GM12892 (cell line): ENCODE measurements around the gene MRPL4.
"Not testable (repeated sequence)": the region's sequence is repeated elsewhere in the genome, so short reads cannot be mapped to it uniquely, and the experiment has no call there.

ENCODE experiments used
- DNase-seq: peaks from one replicate; pipeline ENCODE4 v3.0.0; 2011; ENCODE audit not compliant: insufficient read length
- FAIRE-seq: peaks from 2 replicates; lab custom pipeline; 2011; peaks lifted over from hg19 to GRCh38; lab: Jason Lieb, UNC
- POLR2A ChIP-seq: IDR thresholded peaks from 2 replicates; pipeline ENCODE4 v1.6.1; 2011; ENCODE audit warnings: low read depth, low read length, control low read depth
- POLR2AphosphoS5 ChIP-seq: IDR thresholded peaks from 2 replicates; pipeline ENCODE4 v1.6.1; 2011; ENCODE audit warnings: low read depth, low read length, control low read depth
- TAF1 ChIP-seq: IDR thresholded peaks from 2 replicates; pipeline ENCODE4 v1.6.1; 2011; ENCODE audit warnings: low read depth, mild to moderate bottlenecking, control low read depth, low read length, borderline replicate concordance

The MRPL4 gene

GRCh38 chr19:10270616-10271394, 18.8 kb downstream of the MRPL4 start, which contains the start of gene ICAM1:
TSS of gene ICAM1 (plus strand) at chr19:10271120. CDS start at chr19:10271160, 40 bp downstream.
- no peak for DNase-seq
- FAIRE-seq: peak; percentile 86
- TF ChIP-seq POLR2A (peak; percentile 98), POLR2AphosphoS5 (peak; percentile 97), TAF1 (peak; percentile 89)

GRCh38 chr19:10271543-10272086, 19.6 kb downstream of the MRPL4 start:
- DNase-seq (no peak), FAIRE-seq (peak; percentile 74)
- TF ChIP-seq POLR2AphosphoS5: peak; percentile 55; the same call in 1 of the 2 replicates
- 0 out of 2 replicates have a peak, but pooled peaks have one; percentile 37 for TF ChIP-seq POLR2A
- TF ChIP-seq TAF1: peak; percentile 42; the same call in 1 of the 2 replicates

DNA sequence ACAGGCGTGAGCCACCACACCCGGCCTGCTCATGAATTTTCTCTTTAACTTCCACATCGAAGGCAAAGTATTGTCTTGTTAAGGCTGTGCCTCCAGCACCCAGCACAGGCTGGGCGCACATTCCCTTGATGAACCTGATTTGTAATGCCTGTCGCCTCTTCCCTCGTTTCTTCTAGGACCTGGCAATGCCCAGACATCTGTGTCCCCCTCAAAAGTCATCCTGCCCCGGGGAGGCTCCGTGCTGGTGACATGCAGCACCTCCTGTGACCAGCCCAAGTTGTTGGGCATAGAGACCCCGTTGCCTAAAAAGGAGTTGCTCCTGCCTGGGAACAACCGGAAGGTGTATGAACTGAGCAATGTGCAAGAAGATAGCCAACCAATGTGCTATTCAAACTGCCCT, 22.6 kb downstream of the MRPL4 start:
- FAIRE-seq: no peak
- no peak for DNase-seq
- TF ChIP-seq TAF1: no peak
- TF ChIP-seq POLR2AphosphoS5: no peak
- TF ChIP-seq POLR2A: no peak

DNA sequence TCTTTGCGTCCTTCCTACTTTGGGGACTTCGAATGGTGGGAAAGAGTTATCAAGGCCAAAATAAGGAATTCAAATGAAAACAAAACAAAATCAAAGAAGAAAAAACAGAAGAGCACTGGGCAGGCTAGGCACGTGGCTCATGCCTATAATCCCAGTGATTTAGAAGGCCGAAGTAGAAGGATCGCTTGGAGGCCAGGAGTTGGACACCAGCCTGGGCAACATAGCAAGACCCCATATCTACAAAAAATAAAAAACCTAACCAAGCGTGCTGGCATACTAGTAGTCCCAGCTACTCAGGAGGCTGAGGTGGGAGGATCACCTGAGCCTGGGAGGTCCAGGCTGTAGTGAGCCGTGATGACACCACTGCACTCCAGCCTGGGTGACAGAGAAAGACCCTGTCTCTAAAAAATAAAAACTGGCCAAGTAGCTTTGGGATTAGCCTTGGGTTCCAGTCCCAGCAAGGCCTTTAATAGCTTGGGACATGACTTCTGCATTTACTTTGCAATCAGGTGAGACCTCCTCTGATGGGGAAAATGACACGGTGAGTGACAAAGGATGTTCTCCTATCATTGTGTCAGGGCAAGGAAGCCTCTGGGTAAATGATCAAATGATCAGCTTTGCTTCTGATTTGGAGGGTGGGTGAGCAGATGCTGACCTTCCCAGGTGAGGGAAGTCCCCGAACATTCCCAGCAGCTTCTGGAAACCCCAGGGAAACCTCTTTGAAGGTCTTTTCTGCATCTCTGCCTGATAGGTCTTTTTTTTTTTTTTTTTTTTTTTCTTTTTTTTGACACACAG, 26.0 kb downstream of the MRPL4 start:
- FAIRE-seq (no peak), DNase-seq (no peak)
- TF ChIP-seq POLR2A (0 out of 2 replicates have a peak, but pooled peaks have one; percentile 28), POLR2AphosphoS5 (peak; percentile 67; the same call in 1 of the 2 replicates), TAF1 (no peak)

- FAIRE-seq: no peak
- DNase-seq: no peak
- TF ChIP-seq POLR2A: no peak
- TF ChIP-seq TAF1: no peak
- no peak for TF ChIP-seq POLR2AphosphoS5
These were observed 26.9 kb downstream of the MRPL4 start for GRCh38 chr19:10278935-10279334.

DNA sequence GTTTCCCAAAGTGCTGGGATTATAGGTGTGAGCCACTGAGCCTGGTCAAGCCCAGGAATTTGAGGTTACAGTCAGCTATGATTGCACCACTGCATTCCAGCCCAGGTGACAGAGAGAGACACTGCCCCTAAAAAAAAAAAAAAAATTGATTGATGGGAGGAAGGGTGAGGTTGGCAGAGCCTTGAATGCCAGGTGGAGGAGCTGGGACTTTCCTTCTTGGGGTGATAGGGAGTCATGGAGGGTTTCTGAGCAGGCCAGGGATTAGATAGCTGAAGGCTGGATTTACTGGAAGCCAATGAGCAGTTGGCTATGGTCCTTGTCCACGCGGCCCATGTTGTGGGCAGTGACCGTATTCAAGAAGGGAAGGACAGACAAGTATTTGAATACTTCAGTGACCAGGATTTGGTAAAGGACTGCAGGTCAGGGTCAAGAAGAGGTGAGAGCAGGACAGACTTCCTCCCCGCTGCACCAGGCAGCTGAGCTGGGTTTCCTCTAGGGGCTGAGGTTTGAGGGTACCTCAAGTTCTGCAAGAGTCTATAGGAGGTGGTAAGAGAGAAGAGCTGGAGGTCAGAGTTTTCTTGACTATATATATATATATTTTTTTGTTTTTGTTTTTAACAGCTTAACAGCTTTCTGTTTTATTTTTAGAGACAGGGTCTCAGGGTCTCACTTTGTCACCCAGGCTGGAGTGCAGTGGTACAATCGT, 27.9 kb downstream of the MRPL4 start:
- no peak for FAIRE-seq
- TF ChIP-seq POLR2AphosphoS5 (peak; percentile 56), POLR2A (no peak; the same call in 1 of the 2 replicates)
- no peak for DNase-seq

- FAIRE-seq, DNase-seq: not testable (repeated sequence)
These were observed 30.0 kb downstream of the MRPL4 start for GRCh38 chr19:10282043-10282442.

- FAIRE-seq: no peak
- no peak for DNase-seq
- TF ChIP-seq TAF1 (no peak), POLR2A (no peak), POLR2AphosphoS5 (no peak; the same call in 1 of the 2 replicates)
These were observed 31.5 kb downstream of the MRPL4 start for GRCh38 chr19:10283301-10284064.

- TF ChIP-seq TAF1 (no peak), POLR2AphosphoS5 (no peak), POLR2A (no peak)
- FAIRE-seq (no peak), DNase-seq (no peak)
These were observed 32.3 kb downstream of the MRPL4 start for GRCh38 chr19:10284065-10284959.
